KOPT-K1 (cell line): ENCODE results near the gene CPLANE1.
"Not testable (repeated sequence)": the region's sequence is repeated elsewhere in the genome, so short reads cannot be mapped to it uniquely, and the experiment has no call there.

Experiments
- H3K27ac ChIP-seq: fragments of 200-600 bp; sonication (generic); 2 replicates; pipeline ENCODE4 v1.5.1; 2016; ENCODE audit warnings: antibody characterized with exemption, mild to moderate bottlenecking, low read depth, low read length; ENCODE audit not compliant: poor library complexity, severe bottlenecking
- H3K36me3 ChIP-seq: fragments of 200-600 bp; sonication (generic); 2 replicates; pipeline ENCODE4 v1.5.1; 2017; ENCODE audit warnings: antibody characterized with exemption, mild to moderate bottlenecking, low read length, moderate library complexity; ENCODE audit not compliant: insufficient read depth
- H3K9me3 ChIP-seq: fragments of 200-600 bp; sonication (generic); 2 replicates; pipeline ENCODE4 v1.5.1; 2017; ENCODE audit warnings: antibody characterized with exemption, low read length, mild to moderate bottlenecking; ENCODE audit not compliant: insufficient read depth, poor library complexity, severe bottlenecking

CPLANE1 gene

DNA sequence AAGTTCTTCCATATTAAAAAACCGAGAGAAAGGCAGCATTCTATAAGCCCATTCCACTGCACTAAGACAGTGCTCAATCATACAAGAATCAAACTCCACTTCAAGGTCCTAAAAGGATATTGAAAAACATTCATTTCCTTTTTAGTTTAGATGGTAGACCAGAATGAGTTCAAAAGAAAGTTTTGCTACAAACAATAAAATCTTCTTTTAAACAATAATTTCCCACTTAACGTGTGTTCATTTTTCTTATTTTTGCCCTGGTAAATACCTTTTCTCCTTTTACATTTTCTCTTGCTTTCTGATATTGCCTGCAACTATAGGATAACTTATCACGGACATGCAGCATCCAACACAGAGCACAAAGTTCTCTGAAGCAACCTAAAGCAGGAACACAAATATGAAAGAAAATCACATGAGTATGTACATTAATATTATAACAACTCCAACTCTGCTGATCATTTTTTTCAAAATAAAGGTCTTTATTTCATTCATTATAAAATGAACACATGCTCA is 61.7 kb downstream of the CPLANE1 start:
- H3K9me3 ChIP-seq = no peaks in the 10 kb centered on the region
- H3K36me3 ChIP-seq = peaks cover 58% of the 10 kb centered on the region
- no peak overlapping the region for H3K27ac ChIP-seq

DNA sequence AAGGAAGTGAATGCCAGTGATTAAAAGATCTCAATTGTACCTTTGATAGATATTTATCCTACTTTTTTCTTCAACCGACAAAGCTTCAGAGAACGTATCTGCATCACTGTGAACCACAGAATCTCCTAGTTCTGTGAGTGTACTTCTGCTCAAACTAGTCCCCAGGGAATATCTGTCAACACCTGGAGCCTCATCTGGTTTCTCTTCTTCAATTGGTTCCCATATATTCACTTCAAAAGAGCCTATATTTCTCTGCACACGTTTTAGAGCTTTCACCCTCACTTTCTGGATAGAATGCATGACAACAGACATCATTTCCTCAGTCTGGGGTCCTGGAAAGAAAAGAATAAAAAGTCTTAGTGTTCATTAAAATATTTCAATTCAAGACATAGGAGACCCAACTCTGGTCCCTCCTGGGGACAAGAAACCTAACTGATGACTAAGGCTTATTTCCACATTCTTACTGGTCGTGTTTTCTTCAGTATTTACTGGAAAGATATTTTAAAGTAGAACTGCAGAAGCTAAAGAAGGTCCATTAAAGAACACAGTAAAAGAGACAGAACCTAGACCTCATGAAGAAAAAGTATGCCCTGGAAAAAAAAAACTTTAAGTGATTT is 64.3 kb downstream of the CPLANE1 start:
- Histone ChIP-seq H3K9me3 (no peaks in the 10 kb centered on the region), H3K36me3 (peaks cover 68% of the 10 kb centered on the region), H3K27ac (no peak overlapping the region)

DNA sequence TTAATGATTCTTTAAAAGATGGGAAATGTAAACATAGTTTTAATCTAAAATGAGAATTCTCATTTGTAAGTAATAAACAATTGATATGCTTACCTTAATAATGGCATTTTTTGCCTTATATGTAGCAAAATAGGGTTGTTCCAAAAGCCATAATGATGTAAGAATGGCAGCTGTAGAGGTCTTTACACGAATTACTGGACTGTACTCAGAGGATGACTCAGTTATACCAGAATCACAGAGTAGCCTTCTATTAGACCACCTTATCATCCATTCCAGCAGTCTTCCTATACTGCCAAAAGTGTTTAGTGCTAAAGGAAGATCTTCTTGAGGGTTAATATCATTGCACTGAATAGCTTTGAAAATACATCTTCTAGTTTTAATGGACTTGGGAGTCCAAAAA is 66.5 kb downstream of the CPLANE1 start:
- Histone ChIP-seq H3K9me3 (no peaks in the 10 kb centered on the region), H3K36me3 (peaks cover 76% of the 10 kb centered on the region)

DNA sequence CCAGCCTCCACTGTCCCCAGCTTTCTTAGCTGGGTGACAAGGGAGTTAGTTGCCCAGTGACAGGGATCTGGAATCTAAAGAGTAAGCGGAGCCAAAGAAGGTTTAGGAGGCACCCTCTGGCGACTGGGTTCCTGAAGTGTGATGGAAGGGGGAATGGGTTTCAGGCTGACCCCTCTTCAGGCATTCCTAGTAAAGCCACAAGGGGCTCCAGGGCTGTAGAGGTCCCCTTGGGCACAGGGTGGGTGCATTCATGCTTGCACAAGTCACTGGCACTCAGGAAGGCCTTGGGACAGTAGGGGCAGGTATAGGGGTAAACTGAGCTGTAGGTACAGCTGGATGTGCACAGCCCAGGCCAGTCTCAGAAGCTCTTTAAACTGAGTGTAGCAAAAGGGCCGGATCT is 74.2 kb downstream of the CPLANE1 start:
- peaks cover 85% of the 10 kb centered on the region for H3K36me3 ChIP-seq
- no peaks in the 10 kb centered on the region for H3K9me3 ChIP-seq
- no peak overlapping the region for H3K27ac ChIP-seq

More for the DNA sequence above, 66.5 kb downstream of the CPLANE1 start:
- H3K27ac ChIP-seq = no peak overlapping the region

DNA sequence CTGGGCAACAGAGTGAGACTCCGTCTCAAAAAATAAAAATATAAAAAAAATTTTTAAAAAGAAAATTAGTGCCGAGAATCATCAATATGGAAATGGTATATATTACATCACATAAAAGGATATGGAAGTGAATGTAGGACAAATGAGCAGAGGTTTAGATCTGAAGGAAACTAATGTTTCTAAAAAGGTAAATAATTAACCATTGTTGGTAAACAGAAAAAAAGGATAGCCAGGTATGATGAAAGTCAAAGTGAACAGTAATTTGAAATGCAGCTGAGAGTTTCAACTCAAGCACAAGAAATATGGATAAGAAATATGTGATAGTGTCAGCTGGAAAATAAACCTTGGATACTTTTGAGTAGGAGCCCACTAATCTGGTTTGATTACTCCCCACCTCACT is 76.2 kb downstream of the CPLANE1 start:
- H3K9me3 ChIP-seq = no peaks in the 10 kb centered on the region
- peaks cover 95% of the 10 kb centered on the region for H3K36me3 ChIP-seq
- no peak overlapping the region for H3K27ac ChIP-seq

DNA sequence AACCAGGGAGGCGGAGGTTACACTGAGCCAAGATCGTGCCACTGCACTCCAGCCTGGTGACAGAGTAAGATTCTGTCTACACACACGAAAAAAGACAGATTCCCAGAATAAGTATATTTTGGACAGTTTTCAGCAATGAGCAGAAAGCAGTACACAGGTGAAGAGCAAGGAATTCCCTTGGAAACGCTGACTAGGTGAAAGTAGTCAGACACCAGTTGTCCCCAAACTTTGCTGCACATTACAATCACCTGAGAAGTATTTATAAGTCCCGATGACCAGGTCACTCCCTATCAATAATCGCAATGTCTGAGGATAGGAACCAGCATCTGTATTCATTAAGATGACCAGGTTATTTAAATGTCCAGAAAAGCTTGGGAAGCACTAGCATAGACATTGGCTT is 78.3 kb downstream of the CPLANE1 start:
- Histone ChIP-seq H3K27ac (no peak overlapping the region), H3K9me3 (no peaks in the 10 kb centered on the region), H3K36me3 (peaks cover 92% of the 10 kb centered on the region)

DNA sequence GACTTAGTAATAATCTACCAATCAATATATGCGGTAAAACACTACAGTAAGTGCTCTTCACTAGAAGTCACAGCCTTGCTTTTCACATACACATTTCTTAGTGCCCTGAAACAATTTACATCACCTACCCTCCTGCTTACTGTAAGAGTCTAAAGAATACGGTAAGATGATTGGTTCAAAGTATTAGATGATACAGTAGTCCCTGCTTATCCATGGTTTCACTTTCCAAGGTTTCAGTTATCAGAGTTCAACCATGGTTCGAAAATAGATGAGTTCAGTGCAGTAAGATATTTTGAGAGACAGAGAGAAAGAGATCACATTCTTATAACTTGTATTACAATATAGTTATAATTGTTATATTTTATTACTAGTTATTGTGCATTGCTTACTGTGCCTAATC is 83.0 kb downstream of the CPLANE1 start:
- no peak overlapping the region for H3K27ac ChIP-seq
- H3K36me3 ChIP-seq = peaks cover 52% of the 10 kb centered on the region

DNA sequence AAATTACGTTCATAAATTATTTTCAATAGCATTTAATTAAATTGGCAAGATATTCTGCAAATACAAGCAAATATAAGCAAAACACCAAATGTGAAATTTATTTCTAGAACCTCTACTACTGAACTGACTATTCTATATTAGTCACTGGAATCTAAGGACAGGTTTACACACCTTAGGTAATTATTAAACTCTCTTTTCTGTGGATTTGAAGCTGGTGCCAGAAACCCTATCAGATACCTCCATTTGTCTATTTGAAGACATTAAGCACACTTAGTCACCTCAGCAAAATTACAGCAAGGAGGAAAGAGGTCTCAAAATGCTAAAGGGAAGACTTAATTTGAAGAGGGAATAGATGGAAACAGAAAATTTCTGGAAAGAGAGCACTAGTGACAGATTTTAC is 83.4 kb downstream of the CPLANE1 start:
- H3K36me3 ChIP-seq = peaks cover 48% of the 10 kb centered on the region
- no peak overlapping the region for H3K27ac ChIP-seq
- H3K9me3 ChIP-seq = no peaks in the 10 kb centered on the region

More for the DNA sequence above, 83.0 kb downstream of the CPLANE1 start:
- no peaks in the 10 kb centered on the region for H3K9me3 ChIP-seq

DNA sequence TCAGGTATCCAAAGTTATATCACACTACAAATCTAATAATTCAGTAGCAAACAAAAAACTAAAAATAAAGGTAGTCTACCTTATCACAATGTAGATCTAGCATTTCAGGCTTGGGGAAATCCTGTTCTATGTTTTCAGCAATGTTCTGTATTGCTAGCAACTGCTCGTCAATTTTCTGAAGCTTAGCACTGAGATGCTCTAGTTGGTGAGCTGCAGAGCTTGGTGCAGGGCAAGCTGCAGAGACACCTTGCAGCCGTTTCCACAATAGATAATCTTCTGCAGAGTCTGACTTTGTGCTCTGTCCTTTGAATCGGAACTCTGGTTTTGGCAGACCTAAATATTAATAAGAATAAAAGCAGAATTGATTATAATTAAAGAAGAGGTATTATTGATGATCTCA is 95.5 kb downstream of the CPLANE1 start:
- H3K27ac ChIP-seq = no peak overlapping the region
- peaks cover 86% of the 10 kb centered on the region for H3K36me3 ChIP-seq
- no peaks in the 10 kb centered on the region for H3K9me3 ChIP-seq

DNA sequence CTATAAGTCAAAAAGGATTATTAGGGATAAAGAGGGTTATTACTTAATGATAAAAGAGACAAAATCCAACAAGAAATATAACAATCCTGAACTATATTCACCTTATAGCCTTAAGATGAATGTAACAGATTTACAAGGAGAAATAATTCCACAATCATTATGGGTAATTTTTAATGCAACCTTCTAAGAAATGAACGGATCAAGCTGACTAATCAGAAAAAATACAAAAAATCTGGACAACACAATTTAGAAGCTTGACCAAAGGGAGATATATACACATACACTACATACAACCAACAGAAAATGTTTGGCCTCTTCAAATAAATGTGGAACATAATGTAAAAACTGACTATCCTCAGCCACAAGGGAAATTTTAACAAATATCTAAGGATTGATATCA is 102.3 kb downstream of the CPLANE1 start:
- peaks cover 67% of the 10 kb centered on the region for H3K36me3 ChIP-seq
- no peak overlapping the region for H3K27ac ChIP-seq
- peaks cover 16% of the 10 kb centered on the region for H3K9me3 ChIP-seq

DNA sequence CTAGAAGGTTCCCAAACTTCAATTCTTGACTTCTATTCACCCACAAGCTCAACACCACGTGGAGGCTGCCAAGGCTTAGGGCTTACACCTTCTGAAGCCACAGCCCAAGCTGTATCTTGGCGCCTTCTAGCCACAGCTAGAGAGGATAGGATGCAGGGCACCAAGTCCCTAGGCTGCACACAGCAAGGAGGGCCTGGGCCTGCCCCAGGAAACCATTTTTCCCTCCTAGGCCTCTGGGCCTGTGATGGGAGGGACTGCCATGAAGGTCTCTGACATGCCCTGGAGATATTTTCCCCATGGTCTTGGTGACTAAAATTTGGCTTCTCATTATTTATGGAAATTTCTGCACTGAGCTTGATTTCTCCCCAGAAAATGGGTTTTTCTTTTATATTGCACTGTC is 112.5 kb downstream of the CPLANE1 start:
- H3K9me3 ChIP-seq = peaks cover 36% of the 10 kb centered on the region
- peaks cover 82% of the 10 kb centered on the region for H3K36me3 ChIP-seq
- no peak overlapping the region for H3K27ac ChIP-seq

DNA sequence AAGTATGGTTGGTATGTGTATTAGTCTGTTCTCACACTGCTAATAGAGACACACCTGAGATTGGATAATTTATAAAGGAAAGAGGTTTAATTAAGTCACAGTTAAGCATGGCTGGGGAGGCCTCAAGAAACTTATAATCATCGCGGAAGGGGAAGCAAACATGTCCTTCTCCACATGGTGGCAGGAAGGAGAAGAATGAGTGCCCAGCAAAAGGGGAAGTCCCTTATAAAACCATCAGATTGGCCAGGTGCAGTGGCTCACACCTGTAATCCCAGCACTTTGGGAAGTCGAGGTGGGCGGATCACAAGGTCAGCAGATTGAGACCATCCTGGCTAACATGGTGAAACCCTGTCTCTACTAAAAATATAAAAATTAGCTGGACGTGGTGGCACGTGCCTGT is 113.9 kb downstream of the CPLANE1 start:
- not testable (repeated sequence) for H3K27ac ChIP-seq
- peaks cover 70% of the 10 kb centered on the region for H3K36me3 ChIP-seq
- H3K9me3 ChIP-seq = peaks cover 36% of the 10 kb centered on the region

DNA sequence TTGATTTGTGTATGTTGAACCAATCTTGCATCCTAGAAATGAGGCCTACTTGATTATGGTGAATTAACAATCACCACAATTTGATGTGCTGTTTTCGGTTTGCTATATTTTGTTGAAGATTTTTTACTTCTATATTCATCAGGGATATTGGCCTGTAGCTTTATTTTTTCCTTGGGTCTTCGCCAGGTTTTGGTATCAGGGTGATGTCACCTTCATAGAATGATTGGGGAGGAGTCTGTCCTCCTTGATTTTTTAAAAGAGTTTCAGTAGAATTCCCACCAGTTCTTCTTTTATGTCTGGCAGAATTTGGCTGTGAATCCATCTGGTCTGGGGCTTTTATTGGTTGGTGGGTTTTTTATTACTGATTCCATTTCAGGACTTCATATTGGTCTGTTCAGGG is 115.2 kb downstream of the CPLANE1 start:
- Histone ChIP-seq H3K9me3 (peaks cover 32% of the 10 kb centered on the region), H3K27ac (no peak overlapping the region), H3K36me3 (peaks cover 67% of the 10 kb centered on the region)

DNA sequence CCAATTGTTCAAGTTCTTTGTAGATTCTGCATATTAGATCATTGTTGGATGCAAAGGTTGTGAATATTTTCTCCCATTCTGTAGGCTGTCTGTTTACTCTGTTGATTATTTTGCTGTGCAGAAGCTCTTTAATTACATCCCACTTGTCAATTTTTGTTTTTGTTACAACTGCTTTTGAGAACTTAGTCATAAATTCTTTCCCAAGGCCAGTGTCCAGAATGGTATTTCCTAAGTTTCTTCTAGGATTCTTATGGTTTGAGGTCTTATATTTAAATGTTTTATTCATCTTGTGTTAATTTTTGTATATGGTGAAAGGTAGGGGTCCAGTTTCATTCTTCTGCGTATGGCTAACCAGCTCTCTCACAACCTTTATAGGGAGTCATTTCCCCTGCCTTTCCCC is 116.5 kb downstream of the CPLANE1 start:
- Histone ChIP-seq H3K9me3 (peaks cover 23% of the 10 kb centered on the region), H3K36me3 (peaks cover 55% of the 10 kb centered on the region), H3K27ac (no peak overlapping the region)

DNA sequence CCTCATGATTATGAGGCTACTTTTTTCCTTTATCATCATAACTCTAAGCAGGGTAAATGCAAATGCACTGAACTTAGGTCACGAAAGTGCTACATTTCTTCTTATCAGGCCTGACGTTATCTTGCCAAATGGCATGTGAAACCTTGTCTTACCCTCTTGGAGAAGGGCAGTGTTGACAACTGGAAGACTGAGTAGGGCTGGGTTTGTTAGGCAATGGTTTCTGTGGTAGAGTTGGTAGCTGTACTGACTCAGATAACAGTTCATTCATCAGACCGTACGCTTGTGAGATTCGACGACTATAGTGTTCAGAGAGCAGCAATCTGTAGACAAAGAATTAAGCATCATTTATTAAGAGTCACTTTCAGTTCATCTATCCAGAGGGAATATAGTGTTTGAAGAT is 127.7 kb downstream of the CPLANE1 start:
- peak overlapping the region; percentile 56 for H3K27ac ChIP-seq
- no peaks in the 10 kb centered on the region for H3K9me3 ChIP-seq
- peaks cover 39% of the 10 kb centered on the region for H3K36me3 ChIP-seq

DNA sequence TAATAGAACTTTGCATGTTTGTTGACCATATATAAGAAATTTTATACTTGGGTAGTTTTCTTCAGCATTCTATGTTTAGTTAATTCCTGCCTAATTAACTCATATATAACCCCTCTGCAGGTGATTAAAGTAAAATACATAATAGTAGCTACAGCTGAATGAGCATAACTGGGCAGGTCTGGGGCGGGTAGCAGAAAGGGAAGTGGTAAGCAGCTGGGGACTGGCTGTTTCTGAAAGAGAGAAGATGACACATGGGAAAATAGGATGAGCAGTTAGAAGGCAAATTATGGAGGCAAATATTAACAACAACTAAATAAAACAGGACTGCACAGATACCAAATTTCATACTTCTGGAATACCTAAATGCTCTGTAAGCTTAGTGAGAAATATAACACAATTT is 128.1 kb downstream of the CPLANE1 start:
- Histone ChIP-seq H3K27ac (peak overlapping the region; percentile 56), H3K36me3 (peaks cover 41% of the 10 kb centered on the region), H3K9me3 (no peaks in the 10 kb centered on the region)
